ENCODE measurements around the gene NRIP1. TPM values are rescaled to one million over a fixed set of nuclear protein-coding genes. Genes with fewer than 3 reads are reported as not detected.

The NRIP1 gene
- total and polyA plus RNA-seq, 8 donors = 22.6 to 30.5 (median 27.6) TPM

DNA sequence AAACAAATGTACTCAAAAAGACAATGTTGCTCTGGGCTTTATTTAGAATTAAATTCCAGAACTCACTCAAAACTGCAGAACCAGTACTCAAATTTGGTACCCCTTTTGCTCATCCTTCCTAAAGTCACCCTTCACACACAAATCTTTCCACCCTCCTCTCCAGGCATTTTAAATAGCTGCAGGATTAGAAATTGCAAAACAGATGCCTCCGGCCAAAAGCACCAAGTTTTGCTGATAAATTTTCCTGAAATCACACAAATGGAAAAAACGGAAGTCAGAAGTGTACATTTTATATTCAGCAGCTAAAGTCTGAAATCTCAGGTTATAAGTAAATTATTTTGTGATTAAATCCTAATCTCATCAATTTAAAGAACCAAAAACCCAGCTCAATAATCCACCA is 147.0 kb downstream of the NRIP1 start:
- ATAC-seq (no peak), DNase-seq (no peak)
- TF ChIP-seq, protein P1, sequence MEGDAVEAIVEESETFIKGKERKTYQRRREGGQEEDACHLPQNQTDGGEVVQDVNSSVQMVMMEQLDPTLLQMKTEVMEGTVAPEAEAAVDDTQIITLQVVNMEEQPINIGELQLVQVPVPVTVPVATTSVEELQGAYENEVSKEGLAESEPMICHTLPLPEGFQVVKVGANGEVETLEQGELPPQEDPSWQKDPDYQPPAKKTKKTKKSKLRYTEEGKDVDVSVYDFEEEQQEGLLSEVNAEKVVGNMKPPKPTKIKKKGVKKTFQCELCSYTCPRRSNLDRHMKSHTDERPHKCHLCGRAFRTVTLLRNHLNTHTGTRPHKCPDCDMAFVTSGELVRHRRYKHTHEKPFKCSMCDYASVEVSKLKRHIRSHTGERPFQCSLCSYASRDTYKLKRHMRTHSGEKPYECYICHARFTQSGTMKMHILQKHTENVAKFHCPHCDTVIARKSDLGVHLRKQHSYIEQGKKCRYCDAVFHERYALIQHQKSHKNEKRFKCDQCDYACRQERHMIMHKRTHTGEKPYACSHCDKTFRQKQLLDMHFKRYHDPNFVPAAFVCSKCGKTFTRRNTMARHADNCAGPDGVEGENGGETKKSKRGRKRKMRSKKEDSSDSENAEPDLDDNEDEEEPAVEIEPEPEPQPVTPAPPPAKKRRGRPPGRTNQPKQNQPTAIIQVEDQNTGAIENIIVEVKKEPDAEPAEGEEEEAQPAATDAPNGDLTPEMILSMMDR (IDR thresholded peaks at IDR 0.05) = no peak
- H3K36me3 ChIP-seq = no peaks in the 10 kb centered on the region
- H3K4me3 ChIP-seq = no peak overlapping the region
- H3K4me1 ChIP-seq = no peaks in the 10 kb centered on the region
- H3K27ac ChIP-seq = no peak overlapping the region
- no peaks in the 10 kb centered on the region for H3K9me3 ChIP-seq
- H3K27me3 ChIP-seq = no peaks in the 10 kb centered on the region
- intact Hi-C loops (cut with DNase I) = no loop called here

DNA sequence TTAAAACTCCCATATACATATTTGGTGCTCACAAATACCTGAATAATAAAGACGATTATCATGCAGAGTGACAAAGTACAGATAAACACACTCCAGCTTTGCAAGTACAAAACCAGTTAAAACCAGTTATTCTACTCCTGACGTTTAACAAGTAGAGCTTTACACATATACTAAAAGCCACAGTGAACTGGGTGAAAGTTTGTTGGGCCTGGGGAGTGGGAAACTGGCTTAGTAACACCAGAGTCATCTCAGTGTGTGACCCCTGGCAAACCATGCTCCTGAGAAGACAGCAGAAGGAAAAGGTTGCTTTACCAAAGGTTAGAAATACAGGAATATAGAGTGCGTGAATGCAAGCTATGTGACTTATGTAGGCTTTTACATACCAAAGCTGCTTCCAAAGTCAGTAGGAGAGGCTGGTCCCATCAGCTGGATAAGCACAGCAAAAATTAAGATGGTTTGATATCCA is 148.1 kb downstream of the NRIP1 start:
- Histone ChIP-seq H3K9me3 (no peaks in the 10 kb centered on the region), H3K4me3 (no peak overlapping the region), H3K36me3 (no peaks in the 10 kb centered on the region), H3K4me1 (no peaks in the 10 kb centered on the region), H3K27me3 (no peaks in the 10 kb centered on the region), H3K27ac (no peak overlapping the region)
- intact Hi-C loops (cut with DNase I) = no loop called here
- TF ChIP-seq, protein P1 (IDR thresholded peaks at IDR 0.05) = no peak
- ATAC-seq (no peak), DNase-seq (peak in 1 of 4 donors; percentile 12)

DNA sequence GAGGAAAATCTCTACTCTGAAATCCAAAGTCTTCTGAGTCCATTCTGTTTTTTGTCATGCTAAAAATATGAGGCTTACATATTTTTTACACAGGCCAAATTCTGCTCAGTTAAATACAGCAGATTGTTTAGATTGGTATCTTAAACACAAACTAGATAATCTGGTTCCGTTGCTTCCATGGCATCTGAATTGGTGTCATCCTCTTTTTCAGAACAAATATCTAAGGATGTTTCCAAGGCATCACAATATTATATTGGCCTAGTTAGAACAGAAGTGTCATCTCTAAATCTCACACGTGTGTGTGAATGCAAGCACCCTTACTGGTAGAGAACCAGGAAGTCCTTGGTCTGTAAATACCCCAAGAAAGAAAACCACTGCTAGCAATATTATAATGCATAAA is 151.2 kb downstream of the NRIP1 start:
- DNase-seq (no peak), ATAC-seq (no peak)
- Histone ChIP-seq H3K36me3 (no peaks in the 10 kb centered on the region), H3K4me1 (no peaks in the 10 kb centered on the region), H3K9me3 (no peaks in the 10 kb centered on the region), H3K27me3 (no peaks in the 10 kb centered on the region), H3K27ac (no peak overlapping the region), H3K4me3 (no peak overlapping the region)
- TF ChIP-seq, protein P1 (IDR thresholded peaks at IDR 0.05) = no peak
- intact Hi-C loops (cut with DNase I) = no loop called here

DNA sequence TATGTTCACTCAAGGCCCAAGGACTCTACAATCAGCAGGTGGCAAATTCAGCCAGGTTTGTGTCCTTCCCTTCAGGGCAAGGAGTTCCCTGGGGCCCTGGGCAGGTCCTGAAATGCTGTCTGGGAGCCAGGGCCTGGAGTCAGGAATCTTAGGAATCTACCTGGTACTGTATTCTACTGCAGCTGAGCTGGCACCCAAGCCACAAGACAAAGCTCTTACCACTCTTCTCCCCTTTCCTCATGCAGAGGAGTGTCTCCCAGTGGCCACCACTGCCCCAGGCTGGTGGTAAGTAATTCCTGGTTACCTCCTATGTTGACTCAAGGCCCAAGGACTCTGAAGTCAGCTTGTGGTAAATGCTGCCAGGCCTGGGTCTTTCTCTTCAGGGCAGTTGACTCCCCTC is 153.4 kb downstream of the NRIP1 start:
- TF ChIP-seq, protein P1 (IDR thresholded peaks at IDR 0.05) = no peak
- no peaks in the 10 kb centered on the region for H3K36me3 ChIP-seq
- H3K4me3 ChIP-seq = no peak overlapping the region
- no peaks in the 10 kb centered on the region for H3K9me3 ChIP-seq
- H3K27me3 ChIP-seq = no peaks in the 10 kb centered on the region
- ATAC-seq (no peak), DNase-seq (no peak)
- H3K4me1 ChIP-seq = no peaks in the 10 kb centered on the region
- intact Hi-C loops (cut with DNase I) = no loop called here
- no peak overlapping the region for H3K27ac ChIP-seq
